GM18498 (cell line): Measurements from ENCODE around the gene AP1G2.
"Not testable (repeated sequence)": the region's sequence is repeated elsewhere in the genome, so short reads cannot be mapped to it uniquely, and the experiment has no call there.

Experiments used
- ATAC-seq: cut with Tn5 transposase; IDR thresholded peaks from one replicate; pipeline ENCODE4 v1.9.1; 2021; ENCODE audit warnings: mild to moderate bottlenecking, moderate library complexity; ENCODE audit not compliant: unreplicated experiment

AP1G2 gene

GRCh38 chr14:23567186-23568020 is at the start of gene AP1G2:
Gene AP1G2, minus strand, starts transcription at chr14:23567791. Its CDS starts 477 bp downstream, at chr14:23567314.
- peak; percentile 93 for ATAC-seq

- no peak for ATAC-seq
Measured at GRCh38 chr14:23615856-23616255, 48.3 kb upstream of the AP1G2 start.

- no peak for ATAC-seq
Measured at GRCh38 chr14:23614395-23614828, 46.8 kb upstream of the AP1G2 start.

- ATAC-seq: no peak
Measured at GRCh38 chr14:23613242-23614070, 45.9 kb upstream of the AP1G2 start.

- no peak for ATAC-seq
Measured at GRCh38 chr14:23612802-23613201, 45.2 kb upstream of the AP1G2 start.

GRCh38 chr14:23612354-23612732 is 44.8 kb upstream of the AP1G2 start:
- ATAC-seq: no peak

- no peak for ATAC-seq
Measured at GRCh38 chr14:23610815-23611289, 43.3 kb upstream of the AP1G2 start.

- ATAC-seq: no peak
Measured at GRCh38 chr14:23610090-23610814, 42.7 kb upstream of the AP1G2 start.

- not testable (repeated sequence) for ATAC-seq
Measured at GRCh38 chr14:23609411-23610089, 42.0 kb upstream of the AP1G2 start.

- no peak for ATAC-seq
Measured at GRCh38 chr14:23609001-23609400, 41.4 kb upstream of the AP1G2 start.

GRCh38 chr14:23608454-23608853 is 40.9 kb upstream of the AP1G2 start:
- no peak for ATAC-seq

GRCh38 chr14:23605931-23606585 is 38.5 kb upstream of the AP1G2 start:
- ATAC-seq: peak; percentile 76

GRCh38 chr14:23604675-23605170 is 37.1 kb upstream of the AP1G2 start:
- ATAC-seq: no peak

- ATAC-seq: no peak
Measured at GRCh38 chr14:23604148-23604547, 36.6 kb upstream of the AP1G2 start.

- no peak for ATAC-seq
Measured at GRCh38 chr14:23603103-23603502, 35.5 kb upstream of the AP1G2 start.

- ATAC-seq: no peak
Measured at GRCh38 chr14:23602181-23603095, 34.8 kb upstream of the AP1G2 start.

- ATAC-seq: no peak
Measured at GRCh38 chr14:23601845-23602180, 34.2 kb upstream of the AP1G2 start.

- ATAC-seq: no peak
Measured at GRCh38 chr14:23601424-23601823, 33.8 kb upstream of the AP1G2 start.

GRCh38 chr14:23600806-23601205 is 33.2 kb upstream of the AP1G2 start:
- no peak for ATAC-seq
